ENCODE data around the gene OR1I1. TPM values are rescaled to one million over a fixed set of nuclear protein-coding genes. Genes with fewer than 3 reads are reported as not detected.
"Not testable (repeated sequence)": the region's sequence is repeated elsewhere in the genome, so short reads cannot be mapped to it uniquely, and the experiment has no call there.

The OR1I1 gene
- total and polyA plus RNA-seq, 8 donors = not detected

GRCh38 chr19:15048128-15048527, 33.9 kb upstream of the OR1I1 start:
- TF ChIP-seq POLR2A (IDR thresholded peaks at IDR 0.05) = no peak
- TF ChIP-seq EP300 (IDR thresholded peaks at IDR 0.05) = no peak

GRCh38 chr19:15048885-15049541, 33.0 kb upstream of the OR1I1 start, which contains the start of gene CASP14:
TSS of gene CASP14 (plus strand) at chr19:15049480. CDS start at chr19:15052252, 2,772 bp downstream.
- H3K27me3 ChIP-seq = peaks cover 0 to 39% (median 0%) of the 10 kb centered on the region in 3 donors
- DNase-seq = no peak
- H3K4me1 ChIP-seq = no peaks in the 10 kb centered on the region
- no peak within 1 kb of the TSS for H3K27ac ChIP-seq
- H3K9me3 ChIP-seq = no peaks in the 10 kb centered on the region
- TF ChIP-seq EP300 (IDR thresholded peaks at IDR 0.05) = no peak
- TF ChIP-seq POLR2A (IDR thresholded peaks at IDR 0.05) = no peak
- TF ChIP-seq POLR2AphosphoS5 (IDR thresholded peaks at IDR 0.05) = no peak
- no peak for TF ChIP-seq CTCF (IDR thresholded peaks at IDR 0.05)
- no peak within 1 kb of the TSS for H3K4me3 ChIP-seq
- WGBS, 5 donors = 84 to 94% (median 92%) methylated on average over 11 of the region's 11 CpGs
- no peaks in the 10 kb centered on the region for H3K36me3 ChIP-seq
- intact Hi-C loops (cut with DNase I; ENCODE audit: low total_unique reads) = no loop called here

More at GRCh38 chr19:15048128-15048527, 33.9 kb upstream of the OR1I1 start:
- WGBS, 5 donors = 43 to 70% (median 64%) methylated on average over 5 of the region's 5 CpGs
- H3K27me3 ChIP-seq = peaks cover 0 to 31% (median 0%) of the 10 kb centered on the region in 3 donors
- no peaks in the 10 kb centered on the region for H3K9me3 ChIP-seq
- no peak overlapping the region for H3K27ac ChIP-seq
- H3K36me3 ChIP-seq = no peaks in the 10 kb centered on the region
- no peak overlapping the region for H3K4me3 ChIP-seq
- no peak for DNase-seq
- no peaks in the 10 kb centered on the region for H3K4me1 ChIP-seq
- intact Hi-C loops (cut with DNase I; ENCODE audit: low total_unique reads) = no loop called here

GRCh38 chr19:15050639-15051038, 31.4 kb upstream of the OR1I1 start:
- Histone ChIP-seq H3K27ac (no peak overlapping the region), H3K36me3 (no peaks in the 10 kb centered on the region), H3K9me3 (no peaks in the 10 kb centered on the region), H3K4me1 (no peaks in the 10 kb centered on the region), H3K27me3 (peaks cover 0 to 51% (median 8%) of the 10 kb centered on the region in 3 donors), H3K4me3 (no peak overlapping the region)
- TF ChIP-seq EP300 (IDR thresholded peaks at IDR 0.05) (no peak), POLR2AphosphoS5 (IDR thresholded peaks at IDR 0.05) (no peak), CTCF (IDR thresholded peaks at IDR 0.05) (no peak), POLR2A (IDR thresholded peaks at IDR 0.05) (no peak)
- intact Hi-C loops (cut with DNase I; ENCODE audit: low total_unique reads) = no loop called here
- 80 to 91% (median 90%) methylated on average over 2 of the region's 2 CpGs for WGBS, 5 donors
- DNase-seq = no peak

- no peak for TF ChIP-seq CTCF (IDR thresholded peaks at IDR 0.05)
- TF ChIP-seq POLR2AphosphoS5 (IDR thresholded peaks at IDR 0.05) = no peak
- TF ChIP-seq POLR2A (IDR thresholded peaks at IDR 0.05) = no peak
- no peak for TF ChIP-seq EP300 (IDR thresholded peaks at IDR 0.05)
- no peak overlapping the region for H3K4me3 ChIP-seq
- H3K9me3 ChIP-seq = peaks cover 0 to 6% (median 0%) of the 10 kb centered on the region in 4 donors
- no peak overlapping the region for H3K27ac ChIP-seq
- H3K4me1 ChIP-seq = no peaks in the 10 kb centered on the region
- intact Hi-C loops (cut with DNase I; ENCODE audit: low total_unique reads) = no loop called here
- WGBS, 5 donors = 75 to 83% (median 79%) methylated on average over 12 of the region's 12 CpGs
- no peak for DNase-seq
- H3K36me3 ChIP-seq = no peaks in the 10 kb centered on the region
- peaks cover 0 to 51% (median 8%) of the 10 kb centered on the region in 3 donors for H3K27me3 ChIP-seq
Observed at GRCh38 chr19:15062036-15062435, 20.0 kb upstream of the OR1I1 start.

GRCh38 chr19:15070386-15070785, 11.6 kb upstream of the OR1I1 start:
- H3K36me3 ChIP-seq; H3K9me3 ChIP-seq; H3K4me1 ChIP-seq; DNase-seq; H3K27ac ChIP-seq; H3K4me3 ChIP-seq; intact Hi-C loops (cut with DNase I; ENCODE audit: low total_unique reads): not testable (repeated sequence)
- 48 to 79% (median 65%) methylated on average over 4 of the region's 4 CpGs for WGBS, 5 donors
- H3K27me3 ChIP-seq = peaks cover 0 to 49% (median 0%) of the 10 kb centered on the region in 3 donors

Measured in stomach (tissue), 9 donors.